GM21390 (cell line): ENCODE data around the gene TRABD.
"Not testable (repeated sequence)": the region's sequence is repeated elsewhere in the genome, so short reads cannot be mapped to it uniquely, and the experiment has no call there.

Experiments used
- ATAC-seq: cut with Tn5 transposase; IDR thresholded peaks from one replicate; pipeline ENCODE4 v1.9.1; 2021; ENCODE audit not compliant: unreplicated experiment

TRABD gene

DNA sequence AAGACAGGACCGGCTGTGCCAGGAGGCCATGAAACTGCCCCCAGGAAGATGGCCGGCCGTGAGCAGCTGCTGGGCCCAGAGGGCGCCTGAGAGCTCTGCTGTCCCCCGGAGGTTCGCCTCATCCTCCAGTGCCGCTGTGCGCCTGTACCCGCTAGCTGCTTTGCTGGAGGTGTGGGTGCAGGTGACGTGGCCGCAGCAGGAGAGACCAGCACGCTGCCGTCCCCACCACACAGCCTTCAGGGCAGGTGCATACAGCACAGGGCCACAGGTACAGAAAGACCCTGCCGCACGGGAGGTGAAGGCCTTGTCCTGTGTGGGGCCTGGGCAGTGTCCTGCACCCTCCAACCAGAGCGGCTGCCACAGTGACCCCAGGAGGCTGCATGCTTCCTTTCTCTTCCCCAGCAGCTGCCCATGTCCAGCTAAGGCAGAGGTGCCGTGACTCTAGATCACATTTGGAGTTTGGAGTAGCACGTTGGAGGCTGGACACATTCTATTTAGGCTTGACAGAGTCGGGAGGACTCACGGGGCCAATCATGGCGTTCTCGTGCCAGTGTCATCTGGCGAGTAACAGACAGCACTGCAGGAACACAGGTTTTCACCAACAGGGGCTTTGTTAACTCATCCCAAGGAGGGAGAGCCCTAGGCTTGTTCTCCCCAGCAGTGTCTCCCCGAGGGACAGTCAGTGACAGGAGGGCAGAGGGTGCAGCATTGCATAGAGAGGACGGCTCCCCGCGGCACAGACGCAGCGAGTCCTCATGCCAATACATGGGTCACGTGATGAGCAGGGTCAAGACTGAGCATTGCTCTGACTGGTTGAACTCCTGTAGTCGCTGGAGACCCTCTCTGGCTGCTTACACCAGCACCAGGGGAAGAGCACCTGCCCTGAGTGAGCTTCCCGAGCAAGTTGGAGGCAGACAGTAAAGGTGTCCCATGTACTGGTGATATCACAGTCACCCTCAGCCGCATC lies 33.9 kb upstream of the TRABD start:
- ATAC-seq = no peak

GRCh38 chr22:50153056-50153755 lies 32.5 kb upstream of the TRABD start:
- no peak for ATAC-seq

DNA sequence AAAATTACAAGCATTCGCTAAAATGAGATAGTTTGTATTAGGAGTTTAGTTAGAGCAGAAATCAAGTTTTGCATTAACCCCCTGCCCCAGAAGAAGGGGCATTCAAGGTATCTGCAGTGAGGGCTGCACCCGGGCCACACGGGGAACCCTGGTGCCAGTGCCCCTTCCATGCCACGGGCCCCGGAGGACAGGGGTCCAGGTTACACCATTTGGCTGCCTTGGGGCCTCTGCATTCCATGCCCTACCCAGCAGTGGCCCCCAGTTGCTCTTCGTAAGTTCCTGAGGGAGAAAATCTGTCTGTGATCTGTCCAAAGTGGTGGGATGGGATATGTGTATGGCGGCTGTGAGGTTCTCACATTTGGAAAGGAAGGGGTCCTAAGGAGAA lies 32.0 kb upstream of the TRABD start:
- ATAC-seq = no peak

GRCh38 chr22:50157709-50158375 lies 27.9 kb upstream of the TRABD start:
- ATAC-seq = no peak

GRCh38 chr22:50160947-50161346 lies 24.8 kb upstream of the TRABD start:
- ATAC-seq = no peak

DNA sequence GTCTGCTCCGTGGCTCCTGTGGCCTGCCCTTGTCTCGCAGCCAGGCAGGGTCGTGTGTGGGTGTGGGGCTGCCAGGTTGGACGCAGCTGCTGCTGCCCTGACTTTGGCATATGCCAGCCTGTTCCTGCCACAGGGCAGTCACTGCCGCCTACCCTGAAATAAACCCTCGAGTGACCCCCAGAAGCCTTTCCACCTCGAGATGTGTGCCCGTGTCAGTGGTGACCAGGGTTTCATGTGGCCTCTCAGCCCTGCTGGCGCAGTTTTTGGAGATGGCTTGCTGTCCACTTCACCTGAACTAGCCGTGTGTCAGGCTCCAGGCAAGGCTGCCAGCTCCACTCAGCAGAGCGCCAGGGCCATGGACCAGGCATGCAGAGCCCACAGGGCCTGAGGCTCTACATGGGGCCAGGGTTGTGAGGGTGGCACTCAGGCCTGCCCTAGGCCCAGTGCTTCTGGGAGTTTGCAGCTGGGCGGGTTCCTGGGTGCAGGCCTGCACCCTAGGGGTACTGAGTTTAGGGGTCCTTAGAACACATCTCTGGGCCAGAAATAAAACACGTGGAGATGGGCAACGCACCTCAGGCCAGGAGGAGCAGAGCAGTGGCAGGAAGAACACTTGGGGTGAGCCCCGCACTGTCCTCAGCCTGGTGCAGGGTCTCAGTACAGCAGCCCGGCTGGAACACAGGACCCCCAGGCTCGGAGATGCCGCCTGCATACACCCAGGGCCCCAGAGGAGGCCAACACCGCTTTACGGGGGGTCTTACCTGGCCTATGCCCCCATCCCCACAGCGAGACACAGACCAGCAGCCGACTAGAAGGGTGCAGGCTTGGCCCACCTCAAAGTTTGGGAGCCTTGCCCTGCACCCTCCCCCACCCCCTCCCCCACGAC lies 24.0 kb upstream of the TRABD start:
- no peak for ATAC-seq

DNA sequence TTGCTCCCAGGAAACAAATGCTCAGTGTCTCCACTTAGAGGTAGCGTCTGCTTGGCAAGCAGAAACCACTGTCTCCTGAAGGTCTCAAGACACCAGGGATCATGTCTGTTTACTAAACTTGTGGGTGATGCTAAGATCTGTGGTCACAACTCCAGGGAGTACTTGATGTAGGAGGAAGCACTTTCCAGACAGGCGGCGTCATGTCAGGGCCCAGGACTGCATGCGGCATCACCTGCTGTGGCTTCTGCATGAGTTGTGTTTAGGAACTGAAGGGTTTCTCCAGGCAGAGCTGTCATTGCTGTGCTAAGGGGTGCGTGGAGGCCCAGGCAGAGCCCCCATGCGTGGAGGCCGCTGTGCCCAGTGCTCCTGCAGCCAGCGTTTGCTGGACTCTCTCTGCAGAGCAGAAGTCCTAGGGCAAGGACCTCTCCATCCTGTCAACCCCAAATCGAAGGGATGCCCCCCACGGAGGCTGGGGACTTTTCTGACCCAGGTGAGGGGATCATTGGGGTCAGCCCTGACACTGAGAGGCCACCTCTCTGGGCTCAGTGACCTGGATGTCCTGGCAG lies 23.2 kb upstream of the TRABD start:
- ATAC-seq = no peak

- no peak for ATAC-seq
Observed at GRCh38 chr22:50165436-50166123, 20.1 kb upstream of the TRABD start.

GRCh38 chr22:50167689-50168489 lies 17.8 kb upstream of the TRABD start:
- ATAC-seq = no peak

- not testable (repeated sequence) for ATAC-seq
Observed at GRCh38 chr22:50168490-50169180, 17.1 kb upstream of the TRABD start.

DNA sequence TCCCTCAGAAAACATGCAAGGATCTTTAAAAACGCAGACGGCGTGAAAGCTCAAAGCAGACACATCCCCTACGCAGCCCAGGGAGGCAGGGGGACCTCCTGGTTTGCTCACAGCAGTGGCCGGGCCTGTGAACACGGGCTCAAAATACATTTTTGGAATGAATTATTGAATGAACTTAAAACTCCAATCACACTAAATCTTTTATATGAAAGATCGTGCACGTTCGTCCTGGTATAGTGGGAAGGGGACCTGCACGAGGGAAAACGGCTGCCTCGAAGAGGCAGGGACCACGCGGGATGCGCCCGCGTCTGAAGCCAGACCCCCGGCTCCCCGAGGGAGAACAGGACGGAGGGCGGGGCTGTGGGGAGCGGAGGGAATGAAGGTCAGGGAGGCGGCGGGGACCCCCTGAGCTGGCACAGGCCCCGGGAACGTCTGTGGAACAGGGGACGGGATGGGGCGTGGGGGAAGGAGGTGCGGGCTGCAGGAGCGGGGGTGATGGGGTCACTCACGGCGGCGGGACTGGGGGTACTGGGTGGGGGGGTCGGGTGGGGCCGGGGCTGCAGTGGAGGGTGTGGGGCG lies 16.4 kb upstream of the TRABD start:
- no peak for ATAC-seq

GRCh38 chr22:50169774-50170341 lies 15.9 kb upstream of the TRABD start:
- no peak for ATAC-seq

GRCh38 chr22:50170453-50171318 lies 15.0 kb upstream of the TRABD start, which contains the start of gene PANX2:
Gene PANX2 (plus strand): TSS chr22:50170731. CDS start chr22:50170731, 0 bp downstream.
- no peak for ATAC-seq

- ATAC-seq = no peak
Observed at GRCh38 chr22:50171319-50171964, 14.3 kb upstream of the TRABD start.

GRCh38 chr22:50171965-50172421 lies 13.7 kb upstream of the TRABD start:
- ATAC-seq = no peak
